Measurements from ENCODE around the gene TRAPPC12. TPM values are rescaled to one million over a fixed set of nuclear protein-coding genes. Genes with fewer than 3 reads are reported as not detected.

TRAPPC12 gene
- total RNA-seq, 3 donors from 2014 or later: 52.5 to 89.6 (median 69.2) TPM

DNA sequence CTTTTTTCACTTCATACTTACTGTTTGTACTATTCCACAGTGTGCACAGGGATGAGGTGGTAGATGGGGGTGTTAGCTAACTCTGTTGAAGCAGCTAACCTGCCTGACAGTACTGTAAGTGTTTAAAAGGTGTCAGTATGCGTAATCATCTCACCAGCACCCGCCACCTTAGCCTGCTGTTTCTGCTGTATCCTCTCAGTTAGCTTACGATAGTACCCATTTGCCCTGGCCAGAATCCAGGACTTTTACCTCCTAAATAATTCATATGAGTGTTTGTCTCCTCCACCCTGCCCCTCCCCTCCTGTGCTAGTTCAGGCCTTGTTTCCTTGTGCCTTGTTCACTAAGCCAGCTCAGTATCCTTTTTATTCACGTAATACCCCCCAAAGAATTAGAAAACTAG lies 34.2 kb downstream of the TRAPPC12 start:
- Histone ChIP-seq H3K4me3 (no peak overlapping the region), H3K4me1 (no peaks in the 10 kb centered on the region), H3K27ac (no peak overlapping the region), H3K27me3 (no peaks in the 10 kb centered on the region), H3K9me3 (no peaks in the 10 kb centered on the region), H3K36me3 (peaks cover 9% of the 10 kb centered on the region)
- no peak for DNase-seq (ENCODE audit: low spot score in 2 of 2)
- intact Hi-C loops (cut with DNase I; ENCODE audit: low total_unique reads): no loop called here
- TF ChIP-seq, protein P1, sequence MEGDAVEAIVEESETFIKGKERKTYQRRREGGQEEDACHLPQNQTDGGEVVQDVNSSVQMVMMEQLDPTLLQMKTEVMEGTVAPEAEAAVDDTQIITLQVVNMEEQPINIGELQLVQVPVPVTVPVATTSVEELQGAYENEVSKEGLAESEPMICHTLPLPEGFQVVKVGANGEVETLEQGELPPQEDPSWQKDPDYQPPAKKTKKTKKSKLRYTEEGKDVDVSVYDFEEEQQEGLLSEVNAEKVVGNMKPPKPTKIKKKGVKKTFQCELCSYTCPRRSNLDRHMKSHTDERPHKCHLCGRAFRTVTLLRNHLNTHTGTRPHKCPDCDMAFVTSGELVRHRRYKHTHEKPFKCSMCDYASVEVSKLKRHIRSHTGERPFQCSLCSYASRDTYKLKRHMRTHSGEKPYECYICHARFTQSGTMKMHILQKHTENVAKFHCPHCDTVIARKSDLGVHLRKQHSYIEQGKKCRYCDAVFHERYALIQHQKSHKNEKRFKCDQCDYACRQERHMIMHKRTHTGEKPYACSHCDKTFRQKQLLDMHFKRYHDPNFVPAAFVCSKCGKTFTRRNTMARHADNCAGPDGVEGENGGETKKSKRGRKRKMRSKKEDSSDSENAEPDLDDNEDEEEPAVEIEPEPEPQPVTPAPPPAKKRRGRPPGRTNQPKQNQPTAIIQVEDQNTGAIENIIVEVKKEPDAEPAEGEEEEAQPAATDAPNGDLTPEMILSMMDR (IDR thresholded peaks at IDR 0.05): no peak
- TF ChIP-seq POLR2AphosphoS5 (IDR thresholded peaks at IDR 0.05) (no peak), POLR2A (IDR thresholded peaks at IDR 0.05) (no peak)

DNA sequence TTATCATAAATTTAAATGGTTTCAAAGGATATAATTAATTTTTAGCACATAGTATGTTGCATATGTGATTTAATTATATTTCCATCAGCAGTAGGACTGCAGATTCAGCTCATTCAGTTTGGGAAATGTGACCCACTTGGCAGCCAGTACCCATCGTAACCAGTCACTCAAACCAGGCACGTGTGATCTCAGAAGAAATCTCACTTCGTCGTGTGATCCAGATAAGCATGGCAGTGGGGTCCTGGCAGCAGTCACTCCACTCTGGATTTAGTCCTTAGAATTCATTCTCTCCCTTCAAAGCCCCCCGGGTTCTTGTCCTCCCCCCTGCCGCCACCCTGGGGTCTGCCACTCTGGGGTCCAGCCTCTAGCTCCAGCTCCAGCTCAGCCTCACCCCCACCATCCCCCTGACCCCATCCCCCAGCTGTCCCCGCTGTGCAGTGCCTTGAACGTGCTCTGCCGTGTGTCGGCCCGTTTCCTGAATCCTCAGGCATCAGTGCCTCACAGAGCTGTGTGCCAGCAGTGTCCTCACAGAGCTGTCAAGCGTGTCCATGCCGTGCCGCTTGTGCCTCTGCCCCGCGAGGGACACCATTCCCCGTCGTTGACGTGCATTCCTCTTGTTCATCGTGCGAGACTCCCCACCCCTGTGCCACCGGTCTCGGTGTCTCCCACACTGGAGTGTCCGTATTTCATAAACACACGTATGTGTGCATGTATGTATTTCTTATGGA lies 34.8 kb downstream of the TRAPPC12 start:
- Histone ChIP-seq H3K27ac (no peak overlapping the region), H3K27me3 (no peaks in the 10 kb centered on the region), H3K36me3 (peaks cover 10% of the 10 kb centered on the region), H3K9me3 (no peaks in the 10 kb centered on the region), H3K4me3 (no peak overlapping the region), H3K4me1 (no peaks in the 10 kb centered on the region)
- TF ChIP-seq POLR2A (IDR thresholded peaks at IDR 0.05): no peak
- no peak for TF ChIP-seq POLR2AphosphoS5 (IDR thresholded peaks at IDR 0.05)
- TF ChIP-seq, protein P1 (IDR thresholded peaks at IDR 0.05): no peak
- no peak for DNase-seq (ENCODE audit: low spot score in 2 of 2)
- intact Hi-C loops (cut with DNase I; ENCODE audit: low total_unique reads): no loop called here

DNA sequence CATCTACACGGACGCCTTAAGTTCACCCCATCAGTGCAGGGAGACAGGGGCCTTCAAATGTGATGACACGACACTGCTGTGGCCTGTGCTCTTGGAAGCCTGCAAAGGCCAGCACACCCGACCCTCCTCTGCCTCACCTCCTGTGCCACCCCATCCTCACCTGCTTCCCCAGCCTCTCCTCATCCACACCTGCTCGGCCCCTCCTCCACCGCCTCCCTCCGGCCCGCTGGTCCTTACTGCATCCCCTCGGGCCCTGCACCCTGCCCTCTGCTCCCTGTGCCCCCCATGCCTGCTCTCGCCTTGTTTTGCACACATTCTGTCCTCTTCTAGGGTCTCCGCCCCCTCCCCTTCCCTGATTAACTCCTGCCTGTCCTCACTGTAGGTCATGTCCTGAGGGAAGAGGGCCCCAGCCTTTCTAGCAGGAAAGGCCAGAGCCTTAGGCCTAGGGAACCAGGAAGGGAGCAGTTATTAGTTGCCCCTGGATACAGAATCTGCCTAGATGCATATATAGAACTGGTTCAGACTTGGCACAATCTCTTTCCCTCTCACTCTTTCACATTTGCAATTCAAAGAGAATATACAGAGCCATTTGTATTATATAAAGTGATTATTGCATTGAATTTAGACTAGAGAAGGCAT lies 39.4 kb downstream of the TRAPPC12 start:
- peaks cover 10% of the 10 kb centered on the region for H3K36me3 ChIP-seq
- TF ChIP-seq, protein P1 (IDR thresholded peaks at IDR 0.05): no peak
- no peak for TF ChIP-seq POLR2A (IDR thresholded peaks at IDR 0.05)
- no peak for TF ChIP-seq POLR2AphosphoS5 (IDR thresholded peaks at IDR 0.05)
- H3K27me3 ChIP-seq: no peaks in the 10 kb centered on the region
- no peaks in the 10 kb centered on the region for H3K4me1 ChIP-seq
- H3K9me3 ChIP-seq: no peaks in the 10 kb centered on the region
- no peak overlapping the region for H3K4me3 ChIP-seq
- no peak overlapping the region for H3K27ac ChIP-seq
- no peak for DNase-seq (ENCODE audit: low spot score in 2 of 2)
- intact Hi-C loops (cut with DNase I; ENCODE audit: low total_unique reads): no loop called here

DNA sequence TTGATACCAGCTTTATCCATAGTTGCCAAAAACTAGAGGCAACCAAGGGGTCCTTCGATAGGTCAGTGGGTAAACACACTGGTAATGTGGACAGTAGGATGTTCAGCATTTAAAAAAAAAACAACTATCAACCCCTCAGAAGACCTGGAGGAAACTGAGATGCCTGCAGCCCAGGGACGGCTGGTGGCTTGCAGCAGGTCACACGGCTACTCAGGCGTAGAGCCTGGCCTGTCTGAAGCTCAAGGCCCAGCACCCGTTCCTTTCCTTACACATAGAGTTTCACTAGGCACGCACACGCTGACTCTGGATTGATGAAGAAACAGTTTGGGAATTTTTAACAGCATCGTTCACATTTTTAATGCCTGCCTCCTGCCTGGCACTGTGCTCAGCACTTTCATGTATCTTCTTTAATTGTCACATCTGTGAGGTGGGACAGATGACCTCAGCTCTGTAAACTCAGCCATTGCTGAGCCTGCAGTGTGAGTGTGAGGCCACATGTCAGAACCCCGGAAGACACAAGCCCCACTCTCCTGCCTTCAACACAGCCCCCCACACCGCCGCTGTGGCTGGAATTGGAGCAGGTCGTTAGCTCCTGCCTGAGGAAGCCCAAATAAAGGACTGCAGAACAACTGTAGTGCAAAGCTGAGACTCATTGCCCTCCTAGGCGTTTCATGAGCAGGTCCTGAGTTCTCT lies 40.7 kb downstream of the TRAPPC12 start:
- no peaks in the 10 kb centered on the region for H3K4me1 ChIP-seq
- H3K36me3 ChIP-seq: peaks cover 5% of the 10 kb centered on the region
- H3K4me3 ChIP-seq: no peak overlapping the region
- no peaks in the 10 kb centered on the region for H3K27me3 ChIP-seq
- no peaks in the 10 kb centered on the region for H3K9me3 ChIP-seq
- H3K27ac ChIP-seq: no peak overlapping the region
- no peak for DNase-seq (ENCODE audit: low spot score in 2 of 2)
- TF ChIP-seq POLR2A (IDR thresholded peaks at IDR 0.05) (no peak), POLR2AphosphoS5 (IDR thresholded peaks at IDR 0.05) (no peak)
- TF ChIP-seq, protein P1 (IDR thresholded peaks at IDR 0.05): no peak
- intact Hi-C loops (cut with DNase I; ENCODE audit: low total_unique reads): no loop called here
